Breast epithelium (tissue), 3 donors: Measurements from ENCODE around the gene RDX.

Source experiments
- POLR2A ChIP-seq: fragments of 450-650 bp; IDR thresholded peaks from one replicate; pipeline ENCODE4 v1.6.1; 2016; ENCODE audit warnings: antibody characterized with exemption, mild to moderate bottlenecking, moderate library complexity
- TF ChIP-seq, protein P1 (sequence below), 3 donors: fragments of 450-650 bp; IDR thresholded peaks; one replicate each; pipeline ENCODE4 v1.5.1; 2016 to 2017; ENCODE audit warnings: antibody characterized with exemption in 3 of 3, mild to moderate bottlenecking in 3 of 3, moderate library complexity in 3 of 3

DNA sequence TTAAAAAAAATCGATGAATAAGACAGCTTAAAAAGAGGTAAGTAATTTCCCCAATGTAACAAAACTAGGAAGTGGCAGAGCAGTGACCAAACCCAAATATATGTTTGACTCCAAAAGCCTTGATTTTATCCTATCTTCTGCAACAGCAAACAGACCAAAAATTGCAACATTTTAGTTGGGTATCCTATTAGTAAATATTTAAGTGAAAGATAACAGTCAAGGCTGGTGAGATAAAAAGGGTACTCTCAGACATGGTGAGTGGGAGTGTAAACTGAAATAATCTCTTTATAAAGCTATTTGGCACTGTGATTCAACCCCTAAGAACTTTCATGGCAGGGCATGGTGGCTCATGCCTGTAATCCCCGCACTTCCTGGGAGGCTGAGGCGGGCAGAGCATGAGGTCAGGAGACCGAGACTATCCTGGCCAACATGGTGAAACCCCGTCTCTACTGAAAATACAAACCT, 1.9 kb upstream of the RDX start:
- TF ChIP-seq, protein P1, sequence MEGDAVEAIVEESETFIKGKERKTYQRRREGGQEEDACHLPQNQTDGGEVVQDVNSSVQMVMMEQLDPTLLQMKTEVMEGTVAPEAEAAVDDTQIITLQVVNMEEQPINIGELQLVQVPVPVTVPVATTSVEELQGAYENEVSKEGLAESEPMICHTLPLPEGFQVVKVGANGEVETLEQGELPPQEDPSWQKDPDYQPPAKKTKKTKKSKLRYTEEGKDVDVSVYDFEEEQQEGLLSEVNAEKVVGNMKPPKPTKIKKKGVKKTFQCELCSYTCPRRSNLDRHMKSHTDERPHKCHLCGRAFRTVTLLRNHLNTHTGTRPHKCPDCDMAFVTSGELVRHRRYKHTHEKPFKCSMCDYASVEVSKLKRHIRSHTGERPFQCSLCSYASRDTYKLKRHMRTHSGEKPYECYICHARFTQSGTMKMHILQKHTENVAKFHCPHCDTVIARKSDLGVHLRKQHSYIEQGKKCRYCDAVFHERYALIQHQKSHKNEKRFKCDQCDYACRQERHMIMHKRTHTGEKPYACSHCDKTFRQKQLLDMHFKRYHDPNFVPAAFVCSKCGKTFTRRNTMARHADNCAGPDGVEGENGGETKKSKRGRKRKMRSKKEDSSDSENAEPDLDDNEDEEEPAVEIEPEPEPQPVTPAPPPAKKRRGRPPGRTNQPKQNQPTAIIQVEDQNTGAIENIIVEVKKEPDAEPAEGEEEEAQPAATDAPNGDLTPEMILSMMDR (IDR thresholded peaks at IDR 0.05): no peak
- no peak for TF ChIP-seq POLR2A
